NCI-H82 treated with DMSO at 0.1 percent for 48 hours (cell line): ENCODE measurements around the gene ENTPD2.
A peak's percentile ranks its signal among the peaks of the same experiment; 100 is the strongest.
"Not testable (repeated sequence)": the region's sequence is repeated elsewhere in the genome, so short reads cannot be mapped to it uniquely, and the experiment has no call there.

Source experiments
- DNase-seq: peaks from one replicate; lab custom pipeline; 2025; ENCODE audit not compliant: unreplicated experiment; lab: John Stamatoyannopoulos, UW

ENTPD2 gene

GRCh38 chr9:137048655-137049543 is 5.0 kb downstream of the ENTPD2 start:
- DNase-seq = peak; percentile 12

DNA sequence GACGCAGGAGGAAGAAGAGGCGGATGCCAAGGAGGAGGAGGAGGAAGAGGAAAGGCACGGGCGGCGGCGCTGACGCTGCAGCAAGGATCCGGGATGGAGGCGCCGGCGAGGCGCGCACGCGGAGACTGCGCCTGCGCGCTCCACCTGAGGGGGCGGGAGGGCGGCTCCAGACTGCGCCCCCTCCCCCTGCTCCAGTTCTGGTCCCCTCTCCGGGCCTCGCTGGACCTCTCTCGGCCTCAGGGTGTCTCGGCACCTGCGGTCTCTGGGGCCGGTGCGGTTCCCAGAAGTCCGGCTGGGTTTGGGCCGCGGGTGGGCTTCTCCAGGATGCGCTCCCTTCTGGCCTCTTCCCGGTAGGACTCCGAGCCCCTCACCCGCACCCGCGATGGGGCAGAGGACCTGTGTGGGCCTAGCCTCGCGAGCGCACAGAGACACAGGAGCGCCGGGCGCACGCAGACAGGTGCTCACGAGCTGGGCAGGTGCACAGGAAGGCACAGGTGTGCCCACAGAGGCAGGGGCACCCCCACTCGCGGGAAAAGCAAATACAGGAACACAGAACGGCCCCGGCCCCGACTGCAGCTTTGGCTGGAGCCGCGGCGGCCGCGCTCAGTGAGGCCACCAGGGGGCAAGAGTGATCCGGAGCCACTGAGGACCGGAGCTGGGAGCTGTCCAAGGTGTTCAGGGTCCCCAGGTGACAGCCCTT is 7.6 kb downstream of the ENTPD2 start, which contains the start of gene NPDC1:
Gene NPDC1 (minus strand): TSS at position 90 of the 700 bp plus-strand sequence. CDS start 188 bp downstream, outside the sequence.
- DNase-seq = peak; percentile 31

- DNase-seq = no peak
Measured at GRCh38 chr9:137045294-137046087, 8.4 kb downstream of the ENTPD2 start.

DNA sequence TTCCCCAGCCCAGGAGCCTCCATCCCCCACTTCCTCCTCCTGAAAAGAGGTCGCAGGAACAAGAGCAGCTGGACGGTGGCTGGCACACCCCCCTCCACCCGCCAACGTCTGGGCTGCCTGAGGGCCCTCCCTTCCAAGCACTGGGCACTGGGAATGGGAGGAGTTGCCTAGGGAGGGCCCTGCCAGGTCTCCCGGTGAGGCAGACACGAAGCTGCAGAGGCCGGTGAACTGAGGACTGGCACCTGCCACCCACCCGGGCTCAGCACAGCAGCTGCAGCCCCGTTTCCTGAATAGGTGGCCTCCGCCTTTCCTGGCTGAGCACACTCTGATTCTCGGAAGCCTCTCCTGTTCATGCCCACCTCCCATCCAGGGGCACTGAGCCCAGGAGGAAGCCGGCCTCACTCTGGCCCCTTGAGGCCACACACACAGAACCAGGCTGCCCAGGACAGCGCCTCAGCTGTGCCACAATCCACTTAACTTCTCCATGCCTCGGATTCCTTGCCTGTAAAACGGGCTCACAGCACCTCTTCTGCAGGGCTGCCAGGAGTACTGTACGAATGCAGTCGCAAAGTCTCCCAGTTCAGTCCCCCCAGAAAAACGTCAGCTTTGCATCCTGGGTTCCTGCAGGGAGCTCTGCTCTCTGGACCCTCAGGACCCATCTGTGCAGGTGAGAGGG is 9.2 kb downstream of the ENTPD2 start:
- DNase-seq = no peak

DNA sequence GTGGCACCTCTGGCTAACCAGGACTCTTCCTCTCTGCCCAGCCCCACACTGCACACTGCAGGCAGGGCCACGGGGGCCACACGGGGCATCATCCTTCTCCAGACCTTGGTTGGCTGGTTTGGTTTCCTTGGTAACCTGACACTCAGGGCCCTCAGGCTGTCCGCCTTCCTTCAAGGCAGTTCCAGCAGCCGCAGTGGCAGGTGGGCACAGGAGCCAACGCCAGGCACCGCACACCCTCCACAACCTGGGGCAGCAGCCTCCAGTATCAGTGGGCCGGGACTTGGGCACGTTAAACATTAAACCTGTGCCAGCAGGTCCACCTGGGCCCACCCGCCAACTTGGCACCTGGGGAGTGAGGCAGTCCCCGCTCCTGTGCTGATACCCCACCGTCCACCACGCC is 9.8 kb downstream of the ENTPD2 start:
- DNase-seq = no peak

- DNase-seq = no peak
Measured at GRCh38 chr9:137042751-137043727, 10.8 kb downstream of the ENTPD2 start.

GRCh38 chr9:137041124-137041523 is 12.7 kb downstream of the ENTPD2 start:
- DNase-seq = no peak

DNA sequence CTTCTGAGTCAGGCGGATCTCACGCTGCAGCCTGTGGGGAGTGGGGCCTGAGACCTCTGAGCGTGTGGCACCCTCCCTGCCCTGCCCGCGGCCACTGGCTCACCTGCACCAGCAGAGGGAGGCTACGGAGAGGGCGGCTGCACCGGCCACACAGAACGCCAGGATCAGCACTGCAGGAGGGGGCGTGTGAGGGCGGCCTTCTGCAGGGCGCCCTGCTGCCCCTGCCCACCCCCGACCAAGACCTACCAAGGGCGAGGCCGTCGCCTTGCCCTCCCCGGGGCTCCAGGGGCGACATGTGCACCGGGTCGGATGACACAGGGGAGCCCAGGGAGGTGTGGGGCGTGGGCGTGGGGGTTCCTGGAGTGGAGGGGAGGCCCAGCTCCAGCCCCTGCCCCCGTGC is 13.3 kb downstream of the ENTPD2 start:
- DNase-seq = no peak

DNA sequence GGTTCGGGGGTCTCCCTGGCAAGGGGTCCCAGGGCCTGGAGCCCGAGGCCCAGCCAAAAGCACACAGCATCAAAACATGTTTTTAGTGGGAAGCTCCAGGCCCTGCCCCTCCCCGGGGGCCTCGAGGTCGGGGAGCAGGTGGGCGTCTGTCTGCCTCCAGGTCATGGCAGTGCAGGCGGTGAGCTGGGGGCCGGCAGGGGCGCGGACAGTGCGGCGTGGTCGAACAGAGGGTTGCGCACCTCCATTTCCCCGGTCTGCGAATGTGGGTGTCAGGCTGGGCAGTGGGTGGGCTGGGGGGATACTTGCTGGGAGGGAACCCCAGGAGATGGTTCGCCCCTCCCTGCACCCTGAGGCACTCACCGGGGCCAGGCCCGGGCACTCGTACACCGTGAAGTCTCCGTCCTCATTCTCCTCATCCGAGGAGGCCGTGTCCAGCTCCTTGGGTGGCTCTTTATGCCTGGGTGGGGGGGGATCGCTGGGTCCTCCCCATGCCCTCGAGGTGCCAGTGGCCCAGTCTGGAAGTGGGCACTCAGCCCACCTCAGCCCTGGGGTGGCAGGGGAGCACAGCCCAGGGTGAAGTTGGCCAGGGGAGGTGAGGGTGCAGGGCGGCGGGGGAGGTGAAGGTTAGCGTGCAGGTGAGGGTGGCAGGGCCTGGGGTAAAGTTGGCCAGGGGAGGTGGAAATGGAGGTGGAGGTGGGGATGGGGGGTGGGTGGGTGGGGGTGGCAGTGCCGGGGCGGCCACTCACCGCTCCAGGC is 14.1 kb downstream of the ENTPD2 start:
- no peak for DNase-seq

GRCh38 chr9:137038916-137039315 is 14.9 kb downstream of the ENTPD2 start:
- no peak for DNase-seq

- DNase-seq = peak; percentile 11
Measured at GRCh38 chr9:137037483-137037882, 16.4 kb downstream of the ENTPD2 start.

DNA sequence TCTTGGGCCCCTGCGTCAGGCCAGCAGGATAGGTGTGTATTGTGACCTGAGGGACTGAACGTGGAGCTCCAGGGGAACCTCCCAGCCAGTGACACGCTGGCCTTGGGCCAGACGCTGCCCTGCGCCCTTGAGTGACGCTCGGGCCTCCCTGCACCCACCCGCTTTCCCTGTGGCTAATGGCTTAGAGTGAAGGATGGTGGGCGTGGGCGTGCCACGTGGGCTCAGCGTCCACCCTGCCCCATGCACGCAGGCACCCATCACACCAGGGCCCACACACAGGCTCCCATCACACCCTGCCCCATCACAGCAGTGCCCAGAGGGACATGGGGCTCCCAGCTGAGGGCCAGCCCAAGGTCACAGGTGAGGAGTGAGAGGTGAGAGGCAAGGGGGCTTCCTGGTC is 16.8 kb downstream of the ENTPD2 start:
- no peak for DNase-seq

DNA sequence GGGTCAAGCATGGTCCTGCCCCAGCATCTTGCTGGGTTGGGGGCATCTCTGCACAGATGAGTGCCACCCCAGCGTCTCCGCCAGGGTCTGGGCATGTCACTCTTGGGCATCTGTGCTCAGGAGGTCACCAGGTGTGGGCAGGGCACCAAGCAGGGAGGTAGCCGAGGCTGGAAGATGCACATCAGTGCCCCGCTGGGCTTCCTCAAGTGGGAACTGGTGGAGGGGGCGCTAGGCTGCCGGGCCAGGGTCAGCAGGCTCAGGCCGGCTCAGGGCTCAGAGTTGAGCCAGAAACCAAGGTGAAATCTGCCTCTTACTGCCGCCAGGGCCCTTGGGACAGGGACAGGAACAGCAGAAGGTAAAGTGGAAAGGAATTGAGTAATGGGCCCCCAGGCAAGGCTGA is 17.9 kb downstream of the ENTPD2 start:
- no peak for DNase-seq

- no peak for DNase-seq
Measured at GRCh38 chr9:137035507-137035834, 18.4 kb downstream of the ENTPD2 start.

DNA sequence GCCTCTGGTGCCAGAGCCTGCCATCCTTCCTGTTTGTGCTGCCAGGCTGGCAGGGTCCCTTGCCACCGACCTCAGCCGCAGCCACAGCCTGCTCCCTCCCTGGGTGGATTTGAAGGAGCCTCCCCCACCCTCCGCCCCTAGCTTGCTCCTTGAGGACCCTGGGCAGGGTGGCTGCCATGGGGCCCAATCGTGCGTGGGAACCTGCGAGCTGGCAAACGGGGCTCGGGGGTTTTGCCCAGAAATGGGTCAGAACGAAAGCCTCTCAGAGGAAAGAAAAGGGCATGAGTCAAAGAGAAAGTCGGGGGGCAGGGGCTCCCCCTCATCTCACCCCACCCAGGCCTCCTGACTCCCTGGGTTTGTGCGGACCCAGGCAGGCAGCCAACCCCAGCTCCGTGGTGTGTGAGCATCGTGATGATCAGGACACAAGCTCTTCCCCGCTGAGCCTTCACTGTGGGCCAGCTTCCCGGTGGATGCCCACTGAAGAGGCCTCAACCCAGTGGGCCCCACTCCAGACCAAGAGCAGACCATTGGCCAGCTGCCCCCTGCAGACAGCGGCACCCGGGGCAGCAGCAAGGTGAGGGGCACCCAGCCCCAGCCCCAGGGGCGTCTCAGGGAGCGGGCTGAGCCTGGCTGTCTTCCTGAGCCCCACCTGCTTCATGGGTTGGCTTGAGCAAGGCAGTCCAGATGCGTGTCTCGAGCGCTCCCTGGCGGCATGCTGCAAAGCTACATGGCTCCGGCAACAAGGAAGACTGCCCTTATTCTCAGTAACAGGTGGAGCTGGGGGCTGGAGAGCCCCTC is 19.0 kb downstream of the ENTPD2 start:
- peak; percentile 68 for DNase-seq

GRCh38 chr9:137034039-137034708 is 19.7 kb downstream of the ENTPD2 start:
- no peak for DNase-seq

DNA sequence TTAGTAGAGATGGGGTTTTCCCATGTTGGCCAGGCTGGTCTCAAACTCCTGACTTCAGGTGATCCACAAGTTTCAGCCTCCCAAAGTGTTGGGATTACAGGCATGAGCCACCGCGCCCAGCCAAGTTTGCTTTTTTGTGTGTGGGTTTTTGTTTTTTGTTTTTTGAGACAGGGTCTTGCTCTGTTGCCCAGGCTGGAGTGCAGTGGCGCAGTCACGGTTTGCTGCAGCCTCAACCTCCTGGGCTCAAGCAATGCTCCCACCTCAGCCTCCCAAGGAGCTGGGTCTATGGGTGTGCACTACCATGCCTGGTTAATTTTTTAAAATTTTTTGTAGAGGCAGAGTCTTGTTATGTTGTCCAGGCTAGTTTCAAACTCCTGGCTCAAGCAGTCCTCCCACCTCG is 20.4 kb downstream of the ENTPD2 start:
- DNase-seq = not testable (repeated sequence)

GRCh38 chr9:137032858-137033257 is 21.0 kb downstream of the ENTPD2 start:
- DNase-seq = no peak
